ENCODE measurements around the gene LMNA. TPM values are rescaled to one million over a fixed set of nuclear protein-coding genes. Genes with fewer than 3 reads are reported as not detected.
A peak's percentile ranks its signal among the peaks of the same experiment; 100 is the strongest.

The LMNA gene
- total and polyA plus RNA-seq, 10 of the 15 experiments (the other 5 are each of a cell fraction or from before 2014, with no cell fraction given), result 0.42 to 334 (median 81.1) TPM

GRCh38 chr1:156126043-156126629, 11.6 kb downstream of the LMNA start (continued):
- TF ChIP-seq, protein P1, sequence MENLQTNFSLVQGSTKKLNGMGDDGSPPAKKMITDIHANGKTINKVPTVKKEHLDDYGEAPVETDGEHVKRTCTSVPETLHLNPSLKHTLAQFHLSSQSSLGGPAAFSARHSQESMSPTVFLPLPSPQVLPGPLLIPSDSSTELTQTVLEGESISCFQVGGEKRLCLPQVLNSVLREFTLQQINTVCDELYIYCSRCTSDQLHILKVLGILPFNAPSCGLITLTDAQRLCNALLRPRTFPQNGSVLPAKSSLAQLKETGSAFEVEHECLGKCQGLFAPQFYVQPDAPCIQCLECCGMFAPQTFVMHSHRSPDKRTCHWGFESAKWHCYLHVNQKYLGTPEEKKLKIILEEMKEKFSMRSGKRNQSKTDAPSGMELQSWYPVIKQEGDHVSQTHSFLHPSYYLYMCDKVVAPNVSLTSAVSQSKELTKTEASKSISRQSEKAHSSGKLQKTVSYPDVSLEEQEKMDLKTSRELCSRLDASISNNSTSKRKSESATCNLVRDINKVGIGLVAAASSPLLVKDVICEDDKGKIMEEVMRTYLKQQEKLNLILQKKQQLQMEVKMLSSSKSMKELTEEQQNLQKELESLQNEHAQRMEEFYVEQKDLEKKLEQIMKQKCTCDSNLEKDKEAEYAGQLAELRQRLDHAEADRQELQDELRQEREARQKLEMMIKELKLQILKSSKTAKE (IDR thresholded peaks at IDR 0.05; ENCODE audit: low read depth, poor library complexity, severe bottlenecking), result peak; percentile 24
- no peak for TF ChIP-seq CHD1 (IDR thresholded peaks at IDR 0.05; ENCODE audit: low read depth, low read length)
- TF ChIP-seq, protein P2, sequence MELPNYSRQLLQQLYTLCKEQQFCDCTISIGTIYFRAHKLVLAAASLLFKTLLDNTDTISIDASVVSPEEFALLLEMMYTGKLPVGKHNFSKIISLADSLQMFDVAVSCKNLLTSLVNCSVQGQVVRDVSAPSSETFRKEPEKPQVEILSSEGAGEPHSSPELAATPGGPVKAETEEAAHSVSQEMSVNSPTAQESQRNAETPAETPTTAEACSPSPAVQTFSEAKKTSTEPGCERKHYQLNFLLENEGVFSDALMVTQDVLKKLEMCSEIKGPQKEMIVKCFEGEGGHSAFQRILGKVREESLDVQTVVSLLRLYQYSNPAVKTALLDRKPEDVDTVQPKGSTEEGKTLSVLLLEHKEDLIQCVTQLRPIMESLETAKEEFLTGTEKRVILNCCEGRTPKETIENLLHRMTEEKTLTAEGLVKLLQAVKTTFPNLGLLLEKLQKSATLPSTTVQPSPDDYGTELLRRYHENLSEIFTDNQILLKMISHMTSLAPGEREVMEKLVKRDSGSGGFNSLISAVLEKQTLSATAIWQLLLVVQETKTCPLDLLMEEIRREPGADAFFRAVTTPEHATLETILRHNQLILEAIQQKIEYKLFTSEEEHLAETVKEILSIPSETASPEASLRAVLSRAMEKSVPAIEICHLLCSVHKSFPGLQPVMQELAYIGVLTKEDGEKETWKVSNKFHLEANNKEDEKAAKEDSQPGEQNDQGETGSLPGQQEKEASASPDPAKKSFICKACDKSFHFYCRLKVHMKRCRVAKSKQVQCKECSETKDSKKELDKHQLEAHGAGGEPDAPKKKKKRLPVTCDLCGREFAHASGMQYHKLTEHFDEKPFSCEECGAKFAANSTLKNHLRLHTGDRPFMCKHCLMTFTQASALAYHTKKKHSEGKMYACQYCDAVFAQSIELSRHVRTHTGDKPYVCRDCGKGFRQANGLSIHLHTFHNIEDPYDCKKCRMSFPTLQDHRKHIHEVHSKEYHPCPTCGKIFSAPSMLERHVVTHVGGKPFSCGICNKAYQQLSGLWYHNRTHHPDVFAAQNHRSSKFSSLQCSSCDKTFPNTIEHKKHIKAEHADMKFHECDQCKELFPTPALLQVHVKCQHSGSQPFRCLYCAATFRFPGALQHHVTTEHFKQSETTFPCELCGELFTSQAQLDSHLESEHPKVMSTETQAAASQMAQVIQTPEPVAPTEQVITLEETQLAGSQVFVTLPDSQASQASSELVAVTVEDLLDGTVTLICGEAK (IDR thresholded peaks at IDR 0.05; ENCODE audit: borderline replicate concordance), result peak; percentile 64; the same call in 1 of the 2 replicates
- TF ChIP-seq SMAD5 (IDR thresholded peaks at IDR 0.05; ENCODE audit: low read depth), result 0 out of 2 replicates have a peak, but pooled peaks have one; percentile 52
- no peak for TF ChIP-seq CBX3 (IDR thresholded peaks at IDR 0.05; ENCODE audit: borderline replicate concordance, low read depth)
- TF ChIP-seq RELB (IDR thresholded peaks at IDR 0.05; ENCODE audit: low read depth), result peak; percentile 35; the same call in 1 of the 2 replicates
- 0 out of 2 replicates have a peak, but pooled peaks have one; percentile 20 for TF ChIP-seq TCF12 (IDR thresholded peaks at IDR 0.05; ENCODE audit: low read depth, low read length)
- peak; percentile 75 for TF ChIP-seq EED (IDR thresholded peaks at IDR 0.05; ENCODE audit: low read depth)
- TF ChIP-seq BMI1 (IDR thresholded peaks at IDR 0.05; ENCODE audit: borderline replicate concordance), result peak; percentile 82
- peak; percentile 34 to 51 (median 49) for TF ChIP-seq CTCF (IDR thresholded peaks at IDR 0.05 in 2 of 3, conservative IDR thresholded peaks at IDR 0.05 in 1 of 3; ENCODE audit: control insufficient read depth in 2 of 3, extremely low read depth in 1 of 3, insufficient read depth in 1 of 3, low read depth in 3 of 3, low read length in 3 of 3)
- no peak for TF ChIP-seq CBX5 (IDR thresholded peaks at IDR 0.05; ENCODE audit: low read depth)
- TF ChIP-seq IRF4 (IDR thresholded peaks at IDR 0.05; ENCODE audit: low read depth, low read length), result 0 out of 2 replicates have a peak, but pooled peaks have one; percentile 9
- no peak for TF ChIP-seq KDM1A (IDR thresholded peaks at IDR 0.05; ENCODE audit: borderline replicate concordance)
- no peak; the same call in 1 of the 2 replicates for TF ChIP-seq RUNX3 (IDR thresholded peaks at IDR 0.05; ENCODE audit: low read length)
- peak; percentile 47 to 49; a peak in 3 of 4 replicates for TF ChIP-seq IKZF2 (IDR thresholded peaks at IDR 0.05)
- TF ChIP-seq KAT2A (conservative IDR thresholded peaks at IDR 0.05; ENCODE audit: control insufficient read depth, low read depth, low read length), result no peak
- TF ChIP-seq NFIC (IDR thresholded peaks at IDR 0.05; ENCODE audit: low read depth, low read length), result no peak
- peak; percentile 28; the same call in 1 of the 2 replicates for TF ChIP-seq PKNOX1 (IDR thresholded peaks at IDR 0.05)

Data from GM12878 (cell line).